Calu3 (cell line): ENCODE data around the gene SMIM7. TPM values are rescaled to one million over a fixed set of nuclear protein-coding genes. Genes with fewer than 3 reads are reported as not detected.

ENCODE experiments used
- BruUV-seq: library from RNA; stranded (reverse); fragments of 400-500 nt; replicated peaks from 2 replicates; lab custom pipeline; 2021; lab: Mats Ljungman, UMichigan
- CTCF ChIA-PET: fragments of 300-600 bp; sonication (Branson Sonifier 250); formaldehyde crosslinking; loops from one replicate; lab custom pipeline; 2022; ENCODE audit warnings: antibody characterized with exemption; lab: Charles Lee
- DNase-seq: peaks from one replicate; pipeline ENCODE4 v3.0.0; 2022
- H3K27ac Mint-ChIP-seq: one replicate; pipeline ENCODE4 v1.8.0; 2022; ENCODE audit warnings: mixed read lengths; ENCODE audit not compliant: unreplicated experiment
- H3K27me3 Mint-ChIP-seq: one replicate; pipeline ENCODE4 v1.8.0; 2022; ENCODE audit warnings: mixed read lengths; ENCODE audit not compliant: unreplicated experiment
- H3K36me3 Mint-ChIP-seq: one replicate; pipeline ENCODE4 v1.8.0; 2022; ENCODE audit warnings: mild to moderate bottlenecking, moderate library complexity, mixed read lengths; ENCODE audit not compliant: insufficient read depth, unreplicated experiment
- H3K4me1 Mint-ChIP-seq: one replicate; pipeline ENCODE4 v1.8.0; 2022; ENCODE audit warnings: mild to moderate bottlenecking, low read depth, mixed read lengths; ENCODE audit not compliant: unreplicated experiment
- H3K4me3 Mint-ChIP-seq: one replicate; pipeline ENCODE4 v1.8.0; 2022; ENCODE audit warnings: mild to moderate bottlenecking, low read depth, moderate library complexity, mixed read lengths; ENCODE audit not compliant: unreplicated experiment
- H3K9me3 Mint-ChIP-seq: one replicate; pipeline ENCODE4 v1.8.0; 2022; ENCODE audit warnings: low read depth, mixed read lengths; ENCODE audit not compliant: unreplicated experiment
- CTCF ChIP-seq: fragments of 200-600 bp; IDR thresholded peaks from one replicate; pipeline ENCODE4 v1.8.0; 2022; ENCODE audit warnings: antibody characterized with exemption; ENCODE audit not compliant: unreplicated experiment
- intact Hi-C: fragments of 100-400 bp; cut with micrococcal nuclease; formaldehyde crosslinking; loops from one replicate; pipeline ENCODE4 v1.10.0; 2022; ENCODE audit not compliant: unreplicated experiment
- total RNA-seq: library from RNA; stranded (reverse); gene quantifications from 2 replicates; pipeline ENCODE4 v1.2.3, GENCODE V29; 2022

Gene SMIM7
- total RNA-seq, 1 experiment from 2014 or later = 40.9 TPM

- intact Hi-C loops = no loop called here
- H3K27ac Mint-ChIP-seq = no peak overlapping the region
- H3K9me3 Mint-ChIP-seq = no peaks in the 10 kb centered on the region
- peaks cover 8% of the 10 kb centered on the region for H3K4me1 Mint-ChIP-seq
- TF ChIP-seq CTCF = no peak
- BruUV-seq = no TSS peak
- H3K27me3 Mint-ChIP-seq = no peaks in the 10 kb centered on the region
- no peak overlapping the region for H3K4me3 Mint-ChIP-seq
- H3K36me3 Mint-ChIP-seq = no peaks in the 10 kb centered on the region
- no peak for DNase-seq
- CTCF ChIA-PET = no interaction called here
Observed at GRCh38 chr19:16607819-16608218, 52.1 kb downstream of the SMIM7 start.

GRCh38 chr19:16605553-16605994 is 54.4 kb downstream of the SMIM7 start:
- BruUV-seq = no TSS peak
- CTCF ChIA-PET = interaction anchor here (0.6 kb wide), 1 partner anchor 903 kb away, joined by 5 read pairs; no protein-coding TSS in a partner anchor
- TF ChIP-seq CTCF = no peak
- Mint-ChIP-seq H3K36me3 (peaks cover 4% of the 10 kb centered on the region), H3K4me1 (peaks cover 8% of the 10 kb centered on the region), H3K4me3 (no peak overlapping the region), H3K9me3 (no peaks in the 10 kb centered on the region), H3K27me3 (no peaks in the 10 kb centered on the region), H3K27ac (no peak overlapping the region)
- intact Hi-C loops = no loop called here
- no peak for DNase-seq

- no peak for TF ChIP-seq CTCF
- Mint-ChIP-seq H3K36me3 (peaks cover 4% of the 10 kb centered on the region), H3K27ac (no peak overlapping the region), H3K4me1 (peaks cover 8% of the 10 kb centered on the region), H3K9me3 (no peaks in the 10 kb centered on the region), H3K27me3 (no peaks in the 10 kb centered on the region), H3K4me3 (no peak overlapping the region)
- no TSS peak for BruUV-seq
- CTCF ChIA-PET = no interaction called here
- DNase-seq = no peak
- intact Hi-C loops = no loop called here
Observed at GRCh38 chr19:16605115-16605514, 54.8 kb downstream of the SMIM7 start.

GRCh38 chr19:16604615-16605014 is 55.3 kb downstream of the SMIM7 start:
- intact Hi-C loops = no loop called here
- Mint-ChIP-seq H3K27me3 (no peaks in the 10 kb centered on the region), H3K4me1 (peaks cover 8% of the 10 kb centered on the region), H3K36me3 (peaks cover 4% of the 10 kb centered on the region), H3K9me3 (no peaks in the 10 kb centered on the region), H3K27ac (no peak overlapping the region), H3K4me3 (no peak overlapping the region)
- DNase-seq = no peak
- BruUV-seq = no TSS peak
- TF ChIP-seq CTCF = no peak
- CTCF ChIA-PET = no interaction called here
